Vagina (tissue), 2 donors: Measurements from ENCODE around the gene HID1. TPM values are rescaled to one million over a fixed set of nuclear protein-coding genes. Genes with fewer than 3 reads are reported as not detected.

Experiments
- DNase-seq, 2 donors: peaks; one replicate each; pipeline ENCODE4 v3.0.0-alpha.2; 2017; ENCODE audit errors: extremely low spot score in 2 of 2
- H3K27ac ChIP-seq: fragments of 200-600 bp; sonication (generic); one replicate; pipeline ENCODE4 v1.5.1; 2019
- H3K27me3 ChIP-seq: fragments of 200-600 bp; sonication (generic); one replicate; pipeline ENCODE4 v1.5.1; 2019
- H3K36me3 ChIP-seq, 2 donors: fragments of 200-600 bp; sonication (generic); one replicate each; pipeline ENCODE4 v1.5.1; 2017 to 2019
- H3K4me1 ChIP-seq: fragments of 200-600 bp; sonication (generic); one replicate; pipeline ENCODE4 v1.5.1; 2019
- H3K4me3 ChIP-seq, 2 donors: fragments of 200-600 bp; sonication (generic); 1 replicate in 1 of 2; 2 replicates in 1 of 2; pipeline ENCODE4 v1.5.1; 2016 to 2019
- H3K9me3 ChIP-seq: fragments of 200-600 bp; sonication (generic); one replicate; pipeline ENCODE4 v1.5.1; 2019
- POLR2A ChIP-seq, 2 donors: fragments of 450-650 bp; IDR thresholded peaks; one replicate each; pipeline ENCODE4 v1.6.1; 2017; ENCODE audit warnings: antibody characterized with exemption in 2 of 2, mild to moderate bottlenecking in 2 of 2, moderate library complexity in 2 of 2
- POLR2AphosphoS5 ChIP-seq, 2 donors: sonication (generic); formaldehyde crosslinking; IDR thresholded peaks; one replicate each; pipeline ENCODE4 v1.9.0; 2017; ENCODE audit warnings: antibody characterized with exemption in 2 of 2, mild to moderate bottlenecking in 2 of 2, low read depth in 1 of 2; ENCODE audit not compliant: insufficient read depth in 1 of 2
- intact Hi-C: fragments of 100-400 bp; cut with DNase I; formaldehyde crosslinking; loops from one replicate; pipeline ENCODE4 v1.15.1; 2023
- total RNA-seq: library from RNA; depleted of rRNA; stranded (reverse); fragments of >200 nt; gene quantifications from one replicate; pipeline ENCODE4 v1.2.3, GENCODE V29; 2016
- TF ChIP-seq, protein P1 (sequence below), 3 experiments: fragments of 450-650 bp in 2 of 3; fragments of 200-600 bp in 1 of 3; sonication (generic) in 1 of 3; IDR thresholded peaks; one replicate each; pipeline ENCODE4 v1.5.1; 2017 to 2019; ENCODE audit warnings: antibody characterized with exemption in 3 of 3, mild to moderate bottlenecking in 2 of 3, moderate library complexity in 2 of 3

The HID1 gene
- total RNA-seq, 1 donor from 2014 or later = 13.0 TPM

DNA sequence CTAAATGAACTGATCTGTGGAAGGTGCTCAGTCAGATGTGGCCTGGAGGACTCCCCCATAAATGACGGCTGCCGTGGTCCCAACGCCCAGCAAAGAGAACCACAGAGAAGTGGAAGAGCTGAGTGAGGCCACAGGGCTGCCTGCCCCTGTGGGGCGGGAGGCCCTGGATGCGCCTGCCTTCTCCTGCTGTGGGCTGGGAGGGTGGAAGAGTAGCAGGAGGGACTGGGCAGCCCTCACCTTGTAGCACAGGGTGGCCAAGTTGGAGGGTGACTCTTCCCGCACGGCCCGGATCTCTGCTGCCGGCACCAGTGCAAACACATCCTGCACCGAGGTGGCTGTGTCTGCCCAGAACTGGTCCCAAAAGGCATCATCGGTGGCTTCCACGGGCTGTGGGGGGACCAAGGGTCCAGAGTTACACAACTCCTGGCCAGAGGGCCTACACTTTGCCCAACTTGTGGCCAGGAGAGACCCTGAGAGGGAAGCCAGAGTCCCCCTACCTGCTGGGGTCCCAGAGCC is 8.3 kb downstream of the HID1 start:
- TF ChIP-seq, protein P1, sequence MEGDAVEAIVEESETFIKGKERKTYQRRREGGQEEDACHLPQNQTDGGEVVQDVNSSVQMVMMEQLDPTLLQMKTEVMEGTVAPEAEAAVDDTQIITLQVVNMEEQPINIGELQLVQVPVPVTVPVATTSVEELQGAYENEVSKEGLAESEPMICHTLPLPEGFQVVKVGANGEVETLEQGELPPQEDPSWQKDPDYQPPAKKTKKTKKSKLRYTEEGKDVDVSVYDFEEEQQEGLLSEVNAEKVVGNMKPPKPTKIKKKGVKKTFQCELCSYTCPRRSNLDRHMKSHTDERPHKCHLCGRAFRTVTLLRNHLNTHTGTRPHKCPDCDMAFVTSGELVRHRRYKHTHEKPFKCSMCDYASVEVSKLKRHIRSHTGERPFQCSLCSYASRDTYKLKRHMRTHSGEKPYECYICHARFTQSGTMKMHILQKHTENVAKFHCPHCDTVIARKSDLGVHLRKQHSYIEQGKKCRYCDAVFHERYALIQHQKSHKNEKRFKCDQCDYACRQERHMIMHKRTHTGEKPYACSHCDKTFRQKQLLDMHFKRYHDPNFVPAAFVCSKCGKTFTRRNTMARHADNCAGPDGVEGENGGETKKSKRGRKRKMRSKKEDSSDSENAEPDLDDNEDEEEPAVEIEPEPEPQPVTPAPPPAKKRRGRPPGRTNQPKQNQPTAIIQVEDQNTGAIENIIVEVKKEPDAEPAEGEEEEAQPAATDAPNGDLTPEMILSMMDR (IDR thresholded peaks at IDR 0.05) = no peak
- TF ChIP-seq POLR2AphosphoS5 (IDR thresholded peaks at IDR 0.05; ENCODE audit: insufficient read depth in 1 of 2, low read depth in 1 of 2) (no peak), POLR2A (IDR thresholded peaks at IDR 0.05) (no peak)
- Histone ChIP-seq H3K4me1 (peaks cover 13% of the 10 kb centered on the region), H3K27ac (no peak overlapping the region), H3K9me3 (no peaks in the 10 kb centered on the region), H3K36me3 (no peaks in the 10 kb centered on the region), H3K27me3 (no peaks in the 10 kb centered on the region), H3K4me3 (no peak overlapping the region)
- DNase-seq = no peak
- intact Hi-C loops = loop anchor here (5.0 to 10.0 kb wide), 3 partner anchors 70 to 243 kb away; partner anchors contain the start of gene NUP85

DNA sequence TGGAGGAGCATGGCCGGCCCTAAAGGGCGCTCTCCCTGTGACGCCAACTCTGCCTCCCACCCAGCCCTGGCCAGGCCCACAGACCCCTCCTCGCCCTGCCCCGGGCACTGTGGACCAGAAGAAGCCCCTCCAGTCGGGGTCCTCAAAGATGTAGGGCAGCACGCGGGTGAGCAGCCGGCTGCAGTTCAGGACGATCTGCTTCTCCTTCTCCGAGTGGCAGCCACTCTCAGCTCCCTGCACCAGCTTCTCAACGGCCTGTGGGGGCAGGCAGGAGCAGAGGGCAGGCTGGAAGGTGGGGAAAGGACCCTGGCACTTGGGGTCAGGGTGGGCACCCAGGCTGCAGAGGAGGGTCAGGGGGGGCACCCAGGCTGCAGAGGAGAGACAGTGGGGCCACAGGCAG is 8.9 kb downstream of the HID1 start:
- no peak for DNase-seq
- Histone ChIP-seq H3K27me3 (no peaks in the 10 kb centered on the region), H3K4me3 (no peak overlapping the region), H3K4me1 (peaks cover 12% of the 10 kb centered on the region), H3K36me3 (no peaks in the 10 kb centered on the region), H3K27ac (no peak overlapping the region), H3K9me3 (no peaks in the 10 kb centered on the region)
- intact Hi-C loops = loop anchor here (5.0 to 10.0 kb wide), 3 partner anchors 71 to 244 kb away; partner anchors contain the start of gene NUP85
- TF ChIP-seq POLR2AphosphoS5 (IDR thresholded peaks at IDR 0.05; ENCODE audit: insufficient read depth in 1 of 2, low read depth in 1 of 2) = no peak

DNA sequence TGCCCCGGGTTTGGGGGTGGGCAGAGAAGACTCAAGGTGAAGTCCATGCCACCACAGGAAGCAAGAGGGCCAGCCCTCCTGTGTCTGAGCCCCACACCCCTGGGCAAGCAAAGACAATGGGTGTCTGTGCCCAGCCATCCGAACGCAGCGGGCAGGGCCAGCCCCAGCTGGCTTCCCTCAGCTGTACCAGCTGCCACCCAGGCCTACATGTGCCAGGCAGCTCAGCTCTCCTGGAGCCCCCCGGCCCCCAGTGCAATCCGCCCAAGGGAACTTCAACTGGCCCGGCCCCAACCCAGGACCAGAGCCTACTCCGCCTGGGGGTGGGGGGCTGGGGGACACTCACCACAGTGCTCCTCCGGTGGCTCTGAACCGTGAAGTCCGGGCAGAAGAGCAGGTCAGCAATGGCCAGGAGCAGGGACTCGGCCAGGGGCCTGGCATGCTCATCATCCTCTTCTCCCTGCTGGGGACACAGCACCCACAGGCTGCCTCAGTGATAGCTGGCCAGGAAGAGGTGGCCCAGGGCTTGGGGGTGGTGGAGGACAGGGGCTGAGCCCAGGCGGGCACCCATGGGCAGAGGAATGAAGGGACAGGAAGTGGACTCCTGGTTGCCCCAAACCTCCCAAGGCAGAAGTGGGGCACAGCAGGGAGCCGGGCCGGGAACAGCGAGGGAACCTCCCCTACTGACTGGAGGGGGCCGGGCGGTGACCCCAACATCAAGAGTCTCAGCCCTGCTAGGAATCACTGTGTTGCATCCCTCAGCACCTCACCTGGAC is 9.8 kb downstream of the HID1 start:
- DNase-seq = no peak
- Histone ChIP-seq H3K4me3 (no peak overlapping the region), H3K36me3 (no peaks in the 10 kb centered on the region), H3K27ac (no peak overlapping the region), H3K4me1 (peaks cover 6% of the 10 kb centered on the region), H3K9me3 (no peaks in the 10 kb centered on the region), H3K27me3 (no peaks in the 10 kb centered on the region)
- intact Hi-C loops = loop anchor here (5.0 to 10.0 kb wide), 3 partner anchors 72 to 244 kb away; partner anchors contain the start of gene NUP85
- TF ChIP-seq POLR2AphosphoS5 (IDR thresholded peaks at IDR 0.05; ENCODE audit: insufficient read depth in 1 of 2, low read depth in 1 of 2) (no peak), POLR2A (IDR thresholded peaks at IDR 0.05) (no peak)
- TF ChIP-seq, protein P1 (IDR thresholded peaks at IDR 0.05) = no peak

DNA sequence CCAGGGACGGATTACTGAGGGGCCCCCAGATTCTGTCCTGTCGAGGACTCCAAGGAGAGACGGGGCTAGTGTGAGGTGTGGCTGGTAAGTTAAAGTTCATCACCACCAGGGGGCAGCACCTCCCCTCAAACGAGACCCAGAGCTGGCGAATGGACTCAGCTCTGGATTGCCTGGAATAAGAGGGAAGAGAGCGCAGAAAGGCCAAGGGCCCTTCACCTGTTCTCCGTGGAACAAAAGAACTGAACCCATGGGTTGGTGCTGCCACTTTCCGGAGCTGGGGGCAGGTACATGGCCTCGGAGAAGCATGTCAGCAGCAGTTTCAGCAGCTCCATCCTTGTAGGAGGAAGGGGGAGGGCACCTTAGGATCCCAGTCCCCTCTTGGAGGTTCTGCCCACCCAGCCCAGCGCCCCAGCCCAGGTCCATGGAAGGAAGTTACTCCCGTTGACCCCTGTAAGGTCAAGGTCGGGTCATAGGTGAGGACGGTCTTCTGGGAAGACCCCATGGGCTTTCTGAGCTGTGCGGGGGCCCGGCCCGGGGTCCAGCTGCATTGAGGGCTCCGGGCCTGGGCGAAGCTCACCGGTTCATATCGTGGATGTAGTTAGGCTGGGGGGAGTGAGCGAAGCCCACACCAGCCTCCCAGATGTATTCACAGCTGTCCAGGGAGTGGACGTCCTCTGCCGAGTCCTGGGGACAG is 10.8 kb downstream of the HID1 start:
- Histone ChIP-seq H3K4me1 (peaks cover 6% of the 10 kb centered on the region), H3K4me3 (no peak overlapping the region), H3K27me3 (no peaks in the 10 kb centered on the region), H3K9me3 (no peaks in the 10 kb centered on the region), H3K27ac (no peak overlapping the region), H3K36me3 (no peaks in the 10 kb centered on the region)
- no peak for DNase-seq
- TF ChIP-seq POLR2AphosphoS5 (IDR thresholded peaks at IDR 0.05; ENCODE audit: insufficient read depth in 1 of 2, low read depth in 1 of 2) = no peak
- TF ChIP-seq POLR2A (IDR thresholded peaks at IDR 0.05) = no peak
- TF ChIP-seq, protein P1 (IDR thresholded peaks at IDR 0.05) = peak; percentile 61 to 88 (median 65)
- intact Hi-C loops = loop anchor here (5.0 to 10.0 kb wide), 3 partner anchors 73 to 245 kb away; partner anchors contain the start of gene NUP85

DNA sequence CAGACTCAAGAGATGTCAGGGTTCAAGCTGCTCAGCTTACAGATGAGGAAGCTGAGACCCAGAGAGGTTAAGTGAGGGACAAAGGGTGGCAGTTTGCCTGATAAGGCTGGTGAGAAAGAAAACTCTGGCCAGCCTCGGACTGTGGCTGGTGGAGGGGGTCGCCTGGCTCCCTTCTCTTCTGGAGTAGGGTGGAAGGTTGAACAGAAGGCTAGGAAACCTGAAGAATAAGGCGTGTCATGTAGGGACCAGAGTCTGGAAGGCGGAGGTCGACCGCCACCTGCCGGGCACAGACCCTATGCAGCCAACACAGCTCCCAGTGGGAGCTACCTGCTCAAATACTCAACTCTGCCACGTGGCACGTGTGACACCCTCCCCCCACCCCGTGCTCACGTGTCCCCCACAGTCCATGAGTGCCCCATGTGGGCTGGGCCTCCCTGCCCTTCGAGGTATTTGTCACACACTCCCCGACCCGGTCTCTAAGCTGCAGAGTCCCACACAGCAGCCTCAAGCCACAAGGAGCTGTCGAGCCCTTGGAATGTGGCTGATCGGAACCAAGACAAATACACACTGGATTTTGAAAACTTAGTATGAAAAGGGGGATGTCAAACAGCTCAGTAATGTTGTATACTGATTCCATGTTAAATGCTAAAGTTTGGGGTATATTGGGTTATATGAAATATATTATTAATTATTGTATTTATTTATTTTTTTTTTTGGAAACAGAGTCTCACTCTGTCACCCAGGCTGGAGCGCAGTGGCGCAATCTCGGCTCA is 11.8 kb downstream of the HID1 start:
- H3K4me3 ChIP-seq = no peak overlapping the region
- H3K9me3 ChIP-seq = no peaks in the 10 kb centered on the region
- no peak for DNase-seq
- TF ChIP-seq POLR2AphosphoS5 (IDR thresholded peaks at IDR 0.05; ENCODE audit: insufficient read depth in 1 of 2, low read depth in 1 of 2) = no peak
- TF ChIP-seq, protein P1 (IDR thresholded peaks at IDR 0.05) = no peak
- no peak for TF ChIP-seq POLR2A (IDR thresholded peaks at IDR 0.05)
- no peak overlapping the region for H3K27ac ChIP-seq
- H3K4me1 ChIP-seq = peaks cover 6% of the 10 kb centered on the region
- intact Hi-C loops = loop anchor here (5.0 to 10.0 kb wide), 3 partner anchors 74 to 247 kb away; partner anchors contain the start of gene NUP85
- H3K27me3 ChIP-seq = no peaks in the 10 kb centered on the region
- no peaks in the 10 kb centered on the region for H3K36me3 ChIP-seq
